HL-60 (cell line): ENCODE results near the gene UBXN10.
"Not testable (repeated sequence)": the region's sequence is repeated elsewhere in the genome, so short reads cannot be mapped to it uniquely, and the experiment has no call there.

Experiments
- DNase-seq, 2 experiments: peaks; one replicate each; pipeline ENCODE4 v3.0.0-alpha.2; 2010 to 2020; ENCODE audit warnings: low read depth in 1 of 2, low spot score in 1 of 2
- H3K27ac ChIP-seq: fragments of 250-450 bp; sonication (Bioruptor Pico); replicated peaks from 2 replicates; pipeline ENCODE4 v1.5.1; 2020; ENCODE audit warnings: mild to moderate bottlenecking, moderate library complexity
- H3K27me3 ChIP-seq: fragments of 250-450 bp; sonication (Bioruptor Pico); 2 replicates; pipeline ENCODE4 v1.5.1; 2021; ENCODE audit warnings: mild to moderate bottlenecking, moderate library complexity; ENCODE audit not compliant: insufficient read depth, poor library complexity, severe bottlenecking
- H3K4me3 ChIP-seq: replicated peaks from 2 replicates; pipeline ENCODE4 v1.5.1; 2011; ENCODE audit warnings: mild to moderate bottlenecking, control low read depth, low read length; ENCODE audit not compliant: insufficient read depth
- CTCF ChIP-seq: IDR thresholded peaks from one replicate; pipeline ENCODE4 v1.5.1; 2011; ENCODE audit warnings: low read length, control low read depth, inconsistent platforms; ENCODE audit not compliant: insufficient read depth
- GABPA ChIP-seq: IDR thresholded peaks from 2 replicates; pipeline ENCODE4 v1.6.1; 2012; ENCODE audit warnings: low read depth
- POLR2AphosphoS5 ChIP-seq: IDR thresholded peaks from 2 replicates; pipeline ENCODE4 v1.6.1; 2012; ENCODE audit warnings: low read depth
- REST ChIP-seq: IDR thresholded peaks from 2 replicates; pipeline ENCODE4 v1.6.1; 2012; ENCODE audit warnings: low read depth; ENCODE audit not compliant: insufficient replicate concordance
- SPI1 ChIP-seq: IDR thresholded peaks from 2 replicates; pipeline ENCODE4 v1.6.1; 2012; ENCODE audit warnings: low read depth, mild to moderate bottlenecking, borderline replicate concordance

Gene UBXN10

GRCh38 chr1:20212685-20213331 lies 26.9 kb downstream of the UBXN10 start:
- Histone ChIP-seq H3K27ac (no peak overlapping the region), H3K4me3 (no peak overlapping the region), H3K27me3 (peaks cover 15% of the 10 kb centered on the region)
- DNase-seq: peak in 1 of 2 experiments; percentile 56
- peak; percentile 25 for TF ChIP-seq CTCF
- no peak for TF ChIP-seq GABPA

DNA sequence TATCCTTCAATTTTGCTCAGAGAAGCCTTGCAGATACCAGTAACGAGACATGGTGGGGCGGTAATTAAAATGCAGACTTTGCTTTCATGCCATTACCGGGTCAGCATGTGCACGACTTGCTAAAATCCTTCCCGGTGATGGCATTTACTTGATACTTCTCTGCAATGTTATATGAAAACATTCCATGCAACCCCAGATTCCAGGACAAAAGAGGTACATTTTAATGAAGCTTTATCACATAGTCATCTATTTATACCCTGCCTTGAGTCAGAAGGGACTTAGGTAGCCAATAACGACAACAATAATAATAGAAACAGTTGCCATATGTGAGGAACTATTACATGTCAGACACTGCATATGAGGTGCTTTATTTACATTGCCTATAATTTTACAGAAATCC lies 29.8 kb downstream of the UBXN10 start:
- H3K27me3 ChIP-seq: peaks cover 33% of the 10 kb centered on the region
- no peak for DNase-seq
- no peak for TF ChIP-seq CTCF
- no peak for TF ChIP-seq GABPA
- TF ChIP-seq SPI1: no peak
- no peak for TF ChIP-seq REST
- TF ChIP-seq POLR2AphosphoS5: no peak
- H3K4me3 ChIP-seq: no peak overlapping the region
- no peak overlapping the region for H3K27ac ChIP-seq

DNA sequence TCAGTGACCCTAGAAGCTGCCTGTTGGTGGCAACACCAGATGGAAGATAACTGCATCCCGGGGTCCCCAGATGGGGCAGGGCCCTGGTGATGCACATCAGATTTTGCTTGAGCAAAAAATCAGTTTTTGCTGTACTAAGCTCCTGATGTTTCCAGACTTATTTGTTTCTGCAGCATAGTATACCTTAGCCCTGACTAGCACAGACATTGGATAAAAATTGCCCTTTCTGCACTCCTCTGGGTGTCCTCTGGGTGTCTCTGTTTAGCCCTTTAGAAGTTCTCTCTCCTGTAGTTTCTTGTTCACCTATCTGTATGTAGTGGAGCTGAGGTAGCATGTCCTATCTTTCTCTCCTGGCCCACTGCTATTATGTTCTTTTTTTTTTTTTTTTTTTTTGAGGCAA lies 30.7 kb downstream of the UBXN10 start:
- no peak for TF ChIP-seq GABPA
- TF ChIP-seq CTCF: peak; percentile 52
- no peak for TF ChIP-seq REST
- no peak for TF ChIP-seq POLR2AphosphoS5
- no peak for TF ChIP-seq SPI1
- Histone ChIP-seq H3K4me3 (no peak overlapping the region), H3K27ac (no peak overlapping the region), H3K27me3 (peaks cover 33% of the 10 kb centered on the region)
- peak in 1 of 2 experiments; percentile 24 for DNase-seq

DNA sequence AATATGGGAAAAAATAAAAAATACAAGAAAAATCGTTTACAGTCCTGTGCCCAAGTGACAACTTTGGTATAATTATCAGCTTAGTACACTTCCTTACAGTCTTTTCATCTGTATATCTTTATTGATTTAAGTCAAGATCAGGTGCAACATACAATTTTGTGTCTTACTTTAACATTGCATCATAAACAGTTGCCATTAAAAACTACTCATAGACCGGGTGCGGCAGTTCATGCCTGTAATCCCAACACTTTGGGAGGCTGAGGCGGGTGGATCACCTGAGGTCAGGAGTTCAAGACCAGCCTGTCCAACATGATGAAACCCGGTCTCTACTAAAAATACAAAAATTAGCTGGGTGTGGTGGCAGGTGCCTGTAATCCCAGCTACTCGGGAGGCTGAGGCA lies 33.2 kb downstream of the UBXN10 start:
- not testable (repeated sequence) for H3K27ac ChIP-seq, DNase-seq, H3K4me3 ChIP-seq
- peaks cover 24% of the 10 kb centered on the region for H3K27me3 ChIP-seq
